ENCODE measurements around the gene TCEA2. TPM values are rescaled to one million over a fixed set of nuclear protein-coding genes. Genes with fewer than 3 reads are reported as not detected.

The TCEA2 gene
- total RNA-seq, 1 donor from 2014 or later = 73.1 TPM

DNA sequence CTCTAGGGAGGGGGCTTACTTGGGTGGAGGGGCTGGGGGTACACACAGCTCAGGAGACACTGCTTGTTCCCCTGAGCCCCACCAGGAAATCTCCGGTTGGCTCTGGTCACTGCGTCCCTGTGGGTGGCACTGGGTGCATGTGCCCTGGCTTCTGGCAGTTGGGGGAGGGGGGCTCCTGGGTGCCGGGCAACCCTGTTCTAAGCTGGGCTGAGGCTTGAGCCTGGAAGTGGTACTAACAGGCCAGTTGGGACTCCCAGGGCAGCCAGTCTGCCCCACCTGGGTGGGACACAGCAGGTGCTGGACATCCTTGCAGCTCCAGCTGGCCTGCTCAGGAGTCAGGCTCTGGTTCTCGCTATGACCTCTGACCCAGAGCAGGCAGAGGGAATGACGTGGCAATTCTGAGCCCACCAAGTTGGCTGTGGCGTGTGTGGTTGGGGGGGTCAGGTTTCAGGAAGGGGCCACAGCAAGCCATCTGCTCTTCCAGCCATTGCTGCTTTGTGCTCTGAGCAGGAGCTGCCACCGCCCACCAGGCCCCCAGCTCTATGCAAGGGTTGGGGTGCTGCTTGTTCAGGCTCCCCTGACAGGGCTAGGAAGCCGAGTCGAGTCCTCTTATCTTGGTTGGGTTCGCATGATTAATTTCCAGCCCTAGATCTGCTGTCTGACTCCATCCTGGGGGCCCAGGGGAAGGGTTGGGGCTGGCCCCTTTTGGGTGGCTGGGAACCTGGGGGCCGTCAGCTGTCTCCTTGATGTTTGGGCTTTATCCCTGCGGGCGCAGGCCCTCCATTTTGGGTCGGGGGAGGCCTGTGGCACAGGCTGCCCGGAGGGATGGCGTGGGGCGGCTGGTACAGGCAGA is 26.4 kb upstream of the TCEA2 start:
- Mint-ChIP-seq H3K27me3 (ENCODE audit: unreplicated experiment) (peaks cover 9% of the 10 kb centered on the region), H3K4me3 (ENCODE audit: unreplicated experiment) (no peak overlapping the region), H3K36me3 (ENCODE audit: unreplicated experiment) (peaks cover 9% of the 10 kb centered on the region), H3K4me1 (ENCODE audit: unreplicated experiment) (peaks cover 15% of the 10 kb centered on the region), H3K27ac (ENCODE audit: unreplicated experiment) (no peak overlapping the region), H3K9me3 (ENCODE audit: unreplicated experiment) (no peaks in the 10 kb centered on the region)
- no peak for DNase-seq (ENCODE audit: extremely low spot score, unreplicated experiment)
- TF ChIP-seq, protein P1, sequence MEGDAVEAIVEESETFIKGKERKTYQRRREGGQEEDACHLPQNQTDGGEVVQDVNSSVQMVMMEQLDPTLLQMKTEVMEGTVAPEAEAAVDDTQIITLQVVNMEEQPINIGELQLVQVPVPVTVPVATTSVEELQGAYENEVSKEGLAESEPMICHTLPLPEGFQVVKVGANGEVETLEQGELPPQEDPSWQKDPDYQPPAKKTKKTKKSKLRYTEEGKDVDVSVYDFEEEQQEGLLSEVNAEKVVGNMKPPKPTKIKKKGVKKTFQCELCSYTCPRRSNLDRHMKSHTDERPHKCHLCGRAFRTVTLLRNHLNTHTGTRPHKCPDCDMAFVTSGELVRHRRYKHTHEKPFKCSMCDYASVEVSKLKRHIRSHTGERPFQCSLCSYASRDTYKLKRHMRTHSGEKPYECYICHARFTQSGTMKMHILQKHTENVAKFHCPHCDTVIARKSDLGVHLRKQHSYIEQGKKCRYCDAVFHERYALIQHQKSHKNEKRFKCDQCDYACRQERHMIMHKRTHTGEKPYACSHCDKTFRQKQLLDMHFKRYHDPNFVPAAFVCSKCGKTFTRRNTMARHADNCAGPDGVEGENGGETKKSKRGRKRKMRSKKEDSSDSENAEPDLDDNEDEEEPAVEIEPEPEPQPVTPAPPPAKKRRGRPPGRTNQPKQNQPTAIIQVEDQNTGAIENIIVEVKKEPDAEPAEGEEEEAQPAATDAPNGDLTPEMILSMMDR (IDR thresholded peaks at IDR 0.05) = no peak

DNA sequence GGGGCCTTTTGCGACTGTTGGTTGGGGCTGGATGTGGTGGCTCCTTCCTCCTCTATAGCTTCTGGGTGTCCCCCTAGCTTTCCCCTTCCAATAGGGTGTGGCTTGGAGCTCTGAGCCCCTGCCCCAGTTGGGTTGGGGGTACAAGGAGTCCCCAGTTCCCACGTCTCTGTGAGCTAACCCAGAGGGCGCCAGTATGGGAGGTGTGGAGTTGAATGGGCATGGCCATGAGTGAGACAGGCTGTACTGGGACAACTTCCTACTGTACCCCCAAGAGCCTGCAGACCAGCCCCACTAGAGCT is 25.9 kb upstream of the TCEA2 start:
- Mint-ChIP-seq H3K27ac (ENCODE audit: unreplicated experiment) (no peak overlapping the region), H3K36me3 (ENCODE audit: unreplicated experiment) (peaks cover 9% of the 10 kb centered on the region), H3K4me3 (ENCODE audit: unreplicated experiment) (no peak overlapping the region), H3K9me3 (ENCODE audit: unreplicated experiment) (no peaks in the 10 kb centered on the region), H3K27me3 (ENCODE audit: unreplicated experiment) (peaks cover 9% of the 10 kb centered on the region), H3K4me1 (ENCODE audit: unreplicated experiment) (peaks cover 18% of the 10 kb centered on the region)
- no peak for DNase-seq (ENCODE audit: extremely low spot score, unreplicated experiment)
- TF ChIP-seq, protein P1 (IDR thresholded peaks at IDR 0.05) = no peak

DNA sequence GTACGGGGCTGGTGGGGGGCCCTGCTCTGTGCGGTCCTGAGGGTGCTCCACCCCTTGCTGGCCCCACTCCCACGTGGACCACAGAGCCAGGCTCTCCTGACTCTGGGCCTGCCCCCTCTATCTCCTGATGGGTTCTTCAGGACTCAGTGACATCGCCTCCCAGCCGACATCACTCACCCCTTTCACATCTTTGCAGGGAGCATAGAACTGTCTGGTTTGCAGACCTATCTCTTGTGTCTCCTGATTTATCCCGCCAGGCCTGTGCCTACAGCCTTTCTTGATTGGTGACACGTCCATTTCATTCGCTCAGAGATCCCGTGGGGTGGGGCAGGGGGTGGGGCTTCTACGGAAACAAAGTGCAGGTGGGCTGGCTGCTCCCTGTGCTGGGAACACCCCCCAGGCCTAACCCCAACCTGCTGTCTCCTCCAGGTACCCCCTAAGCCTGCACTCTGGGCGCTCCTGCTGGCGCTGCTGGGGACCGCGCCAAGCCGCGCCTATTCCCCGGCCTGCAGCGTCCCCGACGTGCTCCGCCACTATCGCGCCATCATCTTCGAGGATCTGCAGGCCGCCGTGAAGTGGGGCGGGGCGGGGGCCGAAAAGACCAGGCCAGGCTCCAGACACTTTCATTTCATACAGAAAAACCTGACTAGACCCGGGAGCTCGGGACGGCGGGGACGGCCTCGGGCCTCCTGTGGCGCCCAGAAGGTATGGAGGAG is 25.3 kb upstream of the TCEA2 start:
- peak overlapping the region; percentile 44 for H3K4me3 Mint-ChIP-seq (ENCODE audit: unreplicated experiment)
- peaks cover 6% of the 10 kb centered on the region for H3K36me3 Mint-ChIP-seq (ENCODE audit: unreplicated experiment)
- peaks cover 19% of the 10 kb centered on the region for H3K4me1 Mint-ChIP-seq (ENCODE audit: unreplicated experiment)
- DNase-seq (ENCODE audit: extremely low spot score, unreplicated experiment) = no peak
- no peaks in the 10 kb centered on the region for H3K9me3 Mint-ChIP-seq (ENCODE audit: unreplicated experiment)
- H3K27ac Mint-ChIP-seq (ENCODE audit: unreplicated experiment) = no peak overlapping the region
- H3K27me3 Mint-ChIP-seq (ENCODE audit: unreplicated experiment) = peaks cover 9% of the 10 kb centered on the region
- TF ChIP-seq, protein P1 (IDR thresholded peaks at IDR 0.05) = no peak

DNA sequence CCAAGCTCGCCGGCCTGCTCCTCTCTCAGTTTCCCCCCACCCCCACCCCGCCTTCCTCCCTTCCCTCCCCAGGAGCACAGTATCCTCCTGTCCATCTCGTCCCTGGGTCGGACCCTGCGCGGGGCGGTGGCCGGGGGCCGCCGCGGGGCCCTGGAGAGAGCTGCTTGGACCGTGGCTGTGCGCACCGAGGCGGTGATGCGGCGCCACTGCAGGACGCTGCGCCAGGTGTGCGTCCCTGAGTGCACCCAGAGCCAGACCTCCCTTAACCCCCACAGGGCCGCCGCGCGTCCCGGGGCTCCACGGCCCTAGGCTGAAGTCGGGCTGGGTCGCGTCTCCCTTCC is 24.8 kb upstream of the TCEA2 start:
- Mint-ChIP-seq H3K36me3 (ENCODE audit: unreplicated experiment) (peaks cover 6% of the 10 kb centered on the region), H3K9me3 (ENCODE audit: unreplicated experiment) (no peaks in the 10 kb centered on the region), H3K4me1 (ENCODE audit: unreplicated experiment) (peaks cover 19% of the 10 kb centered on the region), H3K27me3 (ENCODE audit: unreplicated experiment) (peaks cover 9% of the 10 kb centered on the region), H3K4me3 (ENCODE audit: unreplicated experiment) (no peak overlapping the region), H3K27ac (ENCODE audit: unreplicated experiment) (no peak overlapping the region)
- TF ChIP-seq, protein P1 (IDR thresholded peaks at IDR 0.05) = no peak
- no peak for DNase-seq (ENCODE audit: extremely low spot score, unreplicated experiment)

DNA sequence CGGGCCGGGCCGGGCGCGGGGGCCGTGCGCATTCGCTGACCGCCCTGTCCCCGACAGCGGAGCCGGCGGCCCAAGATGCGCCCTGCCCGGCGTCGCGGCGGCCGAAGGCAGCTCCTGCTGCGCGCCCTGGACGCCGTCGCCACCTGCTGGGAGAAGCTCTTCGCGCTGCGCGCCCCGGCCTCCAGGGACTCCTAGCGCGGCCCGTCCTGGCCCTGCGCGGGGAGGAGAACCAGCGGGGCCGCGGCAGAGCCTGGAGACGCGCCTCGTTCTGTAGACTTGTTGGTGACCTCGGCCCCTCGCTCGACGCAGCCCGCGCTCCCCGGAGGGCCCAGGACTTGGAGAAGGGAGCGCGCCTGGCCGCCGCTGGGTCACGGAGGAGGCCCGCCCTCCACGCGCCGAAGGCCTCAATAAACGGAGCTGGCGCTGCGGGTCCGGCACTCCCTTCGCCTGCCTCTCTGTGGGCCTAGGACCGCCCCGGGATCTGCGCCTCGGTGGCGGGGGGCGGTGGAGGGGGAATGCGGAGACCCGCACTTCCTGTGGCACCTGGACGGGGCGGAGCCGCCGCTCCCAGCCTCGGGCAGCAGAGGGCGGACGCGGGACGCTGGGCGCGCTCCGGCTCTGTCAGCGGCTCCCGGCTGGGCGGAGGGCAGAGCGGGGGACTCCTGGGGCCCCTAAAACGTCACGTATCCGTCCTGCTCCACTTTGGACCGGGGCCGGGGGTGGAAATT is 24.3 kb upstream of the TCEA2 start:
- Mint-ChIP-seq H3K27ac (ENCODE audit: unreplicated experiment) (no peak overlapping the region), H3K36me3 (ENCODE audit: unreplicated experiment) (peaks cover 3% of the 10 kb centered on the region), H3K9me3 (ENCODE audit: unreplicated experiment) (no peaks in the 10 kb centered on the region), H3K4me3 (ENCODE audit: unreplicated experiment) (peak overlapping the region; percentile 65), H3K27me3 (ENCODE audit: unreplicated experiment) (peaks cover 9% of the 10 kb centered on the region), H3K4me1 (ENCODE audit: unreplicated experiment) (peaks cover 23% of the 10 kb centered on the region)
- no peak for DNase-seq (ENCODE audit: extremely low spot score, unreplicated experiment)
- TF ChIP-seq, protein P1 (IDR thresholded peaks at IDR 0.05) = peak; percentile 82
